ENCODE measurements around the gene BTK.

BTK gene

DNA sequence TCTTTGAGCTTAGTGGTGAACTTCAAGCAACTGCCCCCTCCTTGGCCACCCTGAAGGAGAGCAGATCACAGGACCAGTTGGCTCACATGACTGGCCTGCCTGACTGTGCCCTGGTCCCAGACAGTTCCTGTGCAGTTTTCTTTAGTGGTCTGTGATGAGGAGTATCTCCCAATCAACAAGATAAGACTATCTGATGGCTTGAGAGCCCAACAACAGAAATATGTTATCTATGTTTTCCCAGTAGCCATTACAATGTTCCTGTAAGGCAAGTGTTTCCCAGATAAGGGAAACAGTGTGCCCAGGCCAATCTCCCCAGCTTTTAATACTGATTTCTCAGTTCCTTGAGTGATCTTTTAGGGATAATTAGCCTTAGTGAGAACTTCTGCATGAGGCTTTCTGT is 23.2 kb downstream of the BTK start:
- Histone ChIP-seq H3K9ac (ENCODE audit: low read depth, low read length, poor library complexity) (no peak overlapping the region), H3K4me3 (ENCODE audit: low read length in 2 of 2) (no peak overlapping the region), H2BK15ac (ENCODE audit: low read length) (no peak overlapping the region), H3K36me3 (replicated peaks in 1 of 2; ENCODE audit: control insufficient read depth in 2 of 2, insufficient read depth in 2 of 2, low read length in 2 of 2) (no peaks in the 10 kb centered on the region), H2BK5ac (ENCODE audit: low read length) (no peak overlapping the region), H3K27me3 (ENCODE audit: control insufficient read depth in 3 of 3, insufficient read depth in 3 of 3, low read depth in 1 of 3, low read length in 3 of 3) (peaks cover 0 to 2% (median 0%) of the 10 kb centered on the region in 3 experiments), H3K23ac (ENCODE audit: low read depth, low read length, poor library complexity) (no peak overlapping the region), H2AFZ (ENCODE audit: low read length) (no peak overlapping the region), H2AK5ac (ENCODE audit: low read depth, low read length) (no peak overlapping the region), H4K91ac (ENCODE audit: low read depth, low read length, poor library complexity) (no peak overlapping the region), H3K18ac (ENCODE audit: low read length) (no peak overlapping the region), H3K9me3 (replicated peaks in 1 of 2; ENCODE audit: control insufficient read depth in 2 of 2, insufficient read depth in 1 of 2, low read depth in 1 of 2, low read length in 2 of 2) (no peaks in the 10 kb centered on the region), H2BK12ac (ENCODE audit: low read length) (no peak overlapping the region), H4K8ac (ENCODE audit: low read depth, low read length) (no peak overlapping the region), H3K4me2 (ENCODE audit: insufficient read depth, low read length, poor library complexity, severe bottlenecking) (no peak overlapping the region), H3K79me1 (ENCODE audit: low read depth, low read length) (no peaks in the 10 kb centered on the region), H3K27ac (replicated peaks; ENCODE audit: low read length) (no peak overlapping the region), H3K4me1 (ENCODE audit: control insufficient read depth in 2 of 2, insufficient read depth in 1 of 2, low read depth in 1 of 2, low read length in 2 of 2) (no peaks in the 10 kb centered on the region), H3K14ac (ENCODE audit: low read length) (no peak overlapping the region), H2BK120ac (ENCODE audit: low read depth, low read length) (no peak overlapping the region), H3K4ac (ENCODE audit: low read length) (no peak overlapping the region)
- DNase-seq (ENCODE audit: low spot score) = no peak

DNA sequence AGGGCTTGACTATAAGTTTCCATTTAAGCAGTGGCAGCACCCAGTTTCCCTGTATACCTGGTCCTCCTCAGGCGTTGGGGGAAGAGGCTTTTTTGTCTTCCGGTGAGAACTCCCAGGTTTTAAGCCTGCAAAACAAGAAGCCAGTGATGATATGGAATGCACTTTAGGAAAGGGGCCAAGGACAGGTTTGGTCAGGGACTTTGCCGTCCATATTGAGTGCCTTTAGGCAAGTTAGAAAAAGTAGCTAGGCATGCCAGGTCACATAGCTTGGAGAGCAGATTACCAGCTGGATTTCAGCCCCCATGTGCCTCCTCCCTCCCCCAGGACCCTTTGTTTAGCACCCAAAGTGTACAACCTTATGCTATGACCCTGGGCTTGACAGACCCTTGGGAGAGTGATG is 23.9 kb downstream of the BTK start:
- Histone ChIP-seq H2AK5ac (ENCODE audit: low read depth, low read length) (no peak overlapping the region), H3K4me1 (ENCODE audit: control insufficient read depth in 2 of 2, insufficient read depth in 1 of 2, low read depth in 1 of 2, low read length in 2 of 2) (no peaks in the 10 kb centered on the region), H3K4me2 (ENCODE audit: insufficient read depth, low read length, poor library complexity, severe bottlenecking) (no peak overlapping the region), H3K23ac (ENCODE audit: low read depth, low read length, poor library complexity) (no peak overlapping the region), H3K36me3 (replicated peaks in 1 of 2; ENCODE audit: control insufficient read depth in 2 of 2, insufficient read depth in 2 of 2, low read length in 2 of 2) (no peaks in the 10 kb centered on the region), H3K14ac (ENCODE audit: low read length) (no peak overlapping the region), H3K9ac (ENCODE audit: low read depth, low read length, poor library complexity) (no peak overlapping the region), H2BK5ac (ENCODE audit: low read length) (no peak overlapping the region), H3K79me1 (ENCODE audit: low read depth, low read length) (no peaks in the 10 kb centered on the region), H3K4me3 (ENCODE audit: low read length in 2 of 2) (no peak overlapping the region), H4K8ac (ENCODE audit: low read depth, low read length) (no peak overlapping the region), H2BK120ac (ENCODE audit: low read depth, low read length) (no peak overlapping the region), H2BK12ac (ENCODE audit: low read length) (no peak overlapping the region), H2BK15ac (ENCODE audit: low read length) (no peak overlapping the region), H3K4ac (ENCODE audit: low read length) (no peak overlapping the region), H3K18ac (ENCODE audit: low read length) (no peak overlapping the region), H3K27ac (replicated peaks; ENCODE audit: low read length) (no peak overlapping the region), H4K91ac (ENCODE audit: low read depth, low read length, poor library complexity) (no peak overlapping the region), H2AFZ (ENCODE audit: low read length) (no peak overlapping the region), H3K9me3 (replicated peaks in 1 of 2; ENCODE audit: control insufficient read depth in 2 of 2, insufficient read depth in 1 of 2, low read depth in 1 of 2, low read length in 2 of 2) (no peaks in the 10 kb centered on the region), H3K27me3 (ENCODE audit: control insufficient read depth in 3 of 3, insufficient read depth in 3 of 3, low read depth in 1 of 3, low read length in 3 of 3) (peaks cover 0 to 2% (median 0%) of the 10 kb centered on the region in 3 experiments)
- no peak for DNase-seq (ENCODE audit: low spot score)
- no CpG with 5 or more reads among the region's 3 CpGs for WGBS, 2 donors (ENCODE audit: extremely low coverage in 2 of 2, insufficient read length in 2 of 2, insufficient replicate concordance in 1 of 2)

DNA sequence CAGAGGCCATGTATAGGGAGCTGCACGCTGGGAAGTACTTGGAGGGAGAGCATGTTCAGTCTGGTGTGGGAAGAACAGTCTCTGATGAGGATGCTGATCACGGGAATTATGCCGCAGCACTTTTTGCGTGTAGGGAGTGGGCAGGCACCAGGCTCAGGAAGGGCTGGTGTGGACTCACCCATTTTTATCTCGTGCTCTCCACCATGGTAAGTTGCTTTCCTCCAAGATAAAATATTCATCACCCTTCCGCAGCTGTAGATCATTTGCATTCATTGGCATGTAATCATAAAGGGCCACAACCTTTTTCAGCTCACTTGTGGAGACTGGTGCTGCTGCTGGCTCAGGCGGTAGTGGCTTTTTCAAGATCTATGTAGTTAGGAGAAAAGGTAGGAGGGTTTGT is 25.6 kb downstream of the BTK start:
- Histone ChIP-seq H2AFZ (ENCODE audit: low read length) (no peak overlapping the region), H3K27ac (replicated peaks; ENCODE audit: low read length) (no peak overlapping the region), H3K4ac (ENCODE audit: low read length) (no peak overlapping the region), H3K79me1 (ENCODE audit: low read depth, low read length) (no peaks in the 10 kb centered on the region), H3K4me3 (ENCODE audit: low read length in 2 of 2) (no peak overlapping the region), H4K8ac (ENCODE audit: low read depth, low read length) (no peak overlapping the region), H3K18ac (ENCODE audit: low read length) (no peak overlapping the region), H3K36me3 (replicated peaks in 1 of 2; ENCODE audit: control insufficient read depth in 2 of 2, insufficient read depth in 2 of 2, low read length in 2 of 2) (no peaks in the 10 kb centered on the region), H3K9ac (ENCODE audit: low read depth, low read length, poor library complexity) (no peak overlapping the region), H4K91ac (ENCODE audit: low read depth, low read length, poor library complexity) (no peak overlapping the region), H3K23ac (ENCODE audit: low read depth, low read length, poor library complexity) (no peak overlapping the region), H2AK5ac (ENCODE audit: low read depth, low read length) (no peak overlapping the region), H3K4me1 (ENCODE audit: control insufficient read depth in 2 of 2, insufficient read depth in 1 of 2, low read depth in 1 of 2, low read length in 2 of 2) (no peaks in the 10 kb centered on the region), H3K9me3 (replicated peaks in 1 of 2; ENCODE audit: control insufficient read depth in 2 of 2, insufficient read depth in 1 of 2, low read depth in 1 of 2, low read length in 2 of 2) (no peaks in the 10 kb centered on the region), H3K14ac (ENCODE audit: low read length) (no peak overlapping the region), H2BK15ac (ENCODE audit: low read length) (no peak overlapping the region), H3K4me2 (ENCODE audit: insufficient read depth, low read length, poor library complexity, severe bottlenecking) (no peak overlapping the region), H2BK120ac (ENCODE audit: low read depth, low read length) (no peak overlapping the region), H2BK12ac (ENCODE audit: low read length) (no peak overlapping the region), H2BK5ac (ENCODE audit: low read length) (no peak overlapping the region), H3K27me3 (ENCODE audit: control insufficient read depth in 3 of 3, insufficient read depth in 3 of 3, low read depth in 1 of 3, low read length in 3 of 3) (peaks cover 0 to 2% (median 0%) of the 10 kb centered on the region in 3 experiments)
- no peak for DNase-seq (ENCODE audit: low spot score)
- no CpG with 5 or more reads among the region's 7 CpGs for WGBS, 2 donors (ENCODE audit: extremely low coverage in 2 of 2, insufficient read length in 2 of 2, insufficient replicate concordance in 1 of 2)

DNA sequence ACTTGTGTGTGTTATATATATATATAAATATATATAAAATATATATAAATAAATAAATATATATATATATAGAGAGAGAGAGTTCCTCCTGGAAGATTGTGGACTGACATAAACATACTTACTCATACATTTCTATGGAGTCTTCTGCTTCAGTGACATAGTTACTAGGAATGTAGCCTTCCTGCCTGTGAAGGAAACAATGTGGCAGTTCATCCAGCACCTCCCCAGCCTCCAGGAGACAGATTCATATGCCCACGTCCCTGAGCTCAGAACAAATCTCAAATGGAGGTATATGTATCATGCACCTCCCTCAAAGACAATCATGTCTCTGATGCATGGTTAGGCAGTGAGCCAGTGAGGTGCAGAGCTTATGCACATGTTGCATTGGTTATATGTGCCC is 26.0 kb downstream of the BTK start:
- no peak overlapping the region for H3K18ac ChIP-seq (ENCODE audit: low read length)
- no peak overlapping the region for H4K91ac ChIP-seq (ENCODE audit: low read depth, low read length, poor library complexity)
- no peak overlapping the region for H4K8ac ChIP-seq (ENCODE audit: low read depth, low read length)
- no peak overlapping the region for H3K4me3 ChIP-seq (ENCODE audit: low read length in 2 of 2)
- no peak overlapping the region for H2AK5ac ChIP-seq (ENCODE audit: low read depth, low read length)
- H3K14ac ChIP-seq (ENCODE audit: low read length) = no peak overlapping the region
- H3K4me1 ChIP-seq (ENCODE audit: control insufficient read depth in 2 of 2, insufficient read depth in 1 of 2, low read depth in 1 of 2, low read length in 2 of 2) = no peaks in the 10 kb centered on the region
- no peak overlapping the region for H2BK120ac ChIP-seq (ENCODE audit: low read depth, low read length)
- H3K9ac ChIP-seq (ENCODE audit: low read depth, low read length, poor library complexity) = no peak overlapping the region
- H3K4me2 ChIP-seq (ENCODE audit: insufficient read depth, low read length, poor library complexity, severe bottlenecking) = no peak overlapping the region
- no peaks in the 10 kb centered on the region for H3K79me1 ChIP-seq (ENCODE audit: low read depth, low read length)
- no peak overlapping the region for H3K27ac ChIP-seq (replicated peaks; ENCODE audit: low read length)
- H2BK12ac ChIP-seq (ENCODE audit: low read length) = no peak overlapping the region
- H3K36me3 ChIP-seq (replicated peaks in 1 of 2; ENCODE audit: control insufficient read depth in 2 of 2, insufficient read depth in 2 of 2, low read length in 2 of 2) = no peaks in the 10 kb centered on the region
- no peak overlapping the region for H2BK15ac ChIP-seq (ENCODE audit: low read length)
- no peaks in the 10 kb centered on the region for H3K27me3 ChIP-seq (ENCODE audit: control insufficient read depth in 3 of 3, insufficient read depth in 3 of 3, low read depth in 1 of 3, low read length in 3 of 3)
- no peak overlapping the region for H2AFZ ChIP-seq (ENCODE audit: low read length)
- no peak overlapping the region for H2BK5ac ChIP-seq (ENCODE audit: low read length)
- no peaks in the 10 kb centered on the region for H3K9me3 ChIP-seq (replicated peaks in 1 of 2; ENCODE audit: control insufficient read depth in 2 of 2, insufficient read depth in 1 of 2, low read depth in 1 of 2, low read length in 2 of 2)
- H3K4ac ChIP-seq (ENCODE audit: low read length) = no peak overlapping the region
- no peak overlapping the region for H3K23ac ChIP-seq (ENCODE audit: low read depth, low read length, poor library complexity)
- no CpG with 5 or more reads among the region's 1 CpG for WGBS, 2 donors (ENCODE audit: extremely low coverage in 2 of 2, insufficient read length in 2 of 2, insufficient replicate concordance in 1 of 2)
- no peak for DNase-seq (ENCODE audit: low spot score)
